Ramos (cell line): Measurements from ENCODE around the gene MAGI2.

Experiments
- in situ Hi-C: fragments of 300-500 bp; cut with MboI; formaldehyde crosslinking; loops from one replicate; pipeline ENCODE4 v1.14.3; 2022; ENCODE audit warnings: low sequenced_read_pairs; ENCODE audit not compliant: unreplicated experiment

MAGI2 gene

DNA sequence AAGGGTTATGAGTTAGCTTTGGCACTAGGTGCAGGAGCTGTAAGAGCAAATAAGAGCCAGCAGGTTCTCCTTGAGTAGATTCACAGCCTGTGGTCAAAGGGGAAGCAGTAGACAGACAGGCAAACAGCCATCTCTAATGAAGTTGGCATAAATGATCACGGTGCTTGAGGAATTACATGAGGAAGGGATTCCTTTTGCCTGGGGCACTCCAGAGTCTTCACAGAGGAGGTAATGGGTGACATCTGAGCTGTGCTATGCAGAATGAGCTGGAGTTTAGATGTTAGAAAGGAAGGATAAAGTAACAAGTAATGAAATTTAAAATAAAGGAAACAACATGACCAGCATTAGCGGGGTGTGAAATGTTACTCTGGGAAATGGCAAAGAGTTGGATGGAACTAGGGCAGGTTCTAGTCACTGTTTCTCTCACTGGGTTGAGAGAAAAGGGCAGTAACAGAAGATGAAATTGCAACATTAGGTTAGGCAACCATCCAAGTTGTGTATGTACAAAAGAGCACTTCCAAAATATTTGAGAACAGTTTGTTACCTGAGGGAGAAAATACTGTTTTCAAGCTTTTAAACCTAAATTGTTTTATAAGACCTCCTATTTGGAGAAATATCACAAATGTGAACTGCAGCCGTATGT, 1041.1 kb downstream of the MAGI2 start:
- in situ Hi-C loops = no loop called here

DNA sequence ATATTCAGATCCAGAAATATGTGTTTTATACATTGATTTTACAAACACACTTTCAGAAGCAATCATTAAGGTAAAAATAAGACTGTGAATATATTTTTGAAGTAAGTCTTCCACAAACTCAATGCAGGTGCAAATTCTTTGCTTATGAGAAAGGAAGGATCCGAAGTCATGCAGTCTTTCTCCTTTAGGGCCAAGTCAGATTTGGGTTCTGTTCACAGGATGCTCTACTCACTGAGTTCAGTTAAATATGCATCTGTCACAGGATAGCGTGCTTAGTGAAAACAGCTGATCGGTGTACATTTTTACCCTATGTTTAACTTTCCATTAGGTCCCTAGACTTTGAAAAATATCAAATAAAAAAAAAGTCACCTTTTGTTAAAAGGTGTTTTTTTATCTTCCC, 1046.4 kb downstream of the MAGI2 start:
- in situ Hi-C loops = no loop called here

DNA sequence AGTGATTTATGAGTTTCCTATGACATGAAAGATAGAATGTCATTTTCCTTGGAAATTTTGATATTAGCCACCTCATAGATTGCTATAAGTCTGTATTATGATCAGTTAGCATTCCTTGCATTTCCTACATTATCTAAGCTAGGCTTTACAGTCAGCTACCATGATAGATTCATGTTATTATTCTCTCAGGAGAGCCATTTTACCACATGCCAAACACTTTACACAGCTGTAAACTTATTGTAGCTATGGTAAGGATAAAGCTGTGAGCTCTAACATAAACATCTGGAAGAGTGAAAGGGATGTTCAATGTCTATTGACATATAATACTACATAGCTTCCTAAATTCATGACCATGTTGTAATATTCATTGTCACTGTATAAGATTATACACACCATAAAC, 1046.9 kb downstream of the MAGI2 start:
- in situ Hi-C loops = no loop called here

DNA sequence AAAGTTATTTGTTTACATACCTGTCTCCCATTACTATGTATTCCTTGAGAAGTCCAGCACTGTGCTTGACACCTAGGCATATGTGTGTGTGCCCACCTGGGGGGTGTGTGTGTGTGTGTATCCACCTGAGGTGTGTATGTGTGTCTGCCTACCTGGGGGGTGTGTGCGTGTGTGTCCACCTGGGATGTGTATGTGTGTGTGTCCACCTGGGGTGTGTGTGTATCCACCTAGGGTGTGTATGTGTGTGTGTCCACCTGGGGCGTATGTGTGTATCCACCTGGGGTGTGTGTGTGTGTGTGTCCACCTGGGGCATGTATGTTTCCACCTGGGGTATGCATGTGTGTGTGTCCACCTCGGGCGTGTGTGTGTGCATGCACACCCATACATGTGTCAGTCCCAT, 1051.4 kb downstream of the MAGI2 start:
- in situ Hi-C loops = no loop called here

DNA sequence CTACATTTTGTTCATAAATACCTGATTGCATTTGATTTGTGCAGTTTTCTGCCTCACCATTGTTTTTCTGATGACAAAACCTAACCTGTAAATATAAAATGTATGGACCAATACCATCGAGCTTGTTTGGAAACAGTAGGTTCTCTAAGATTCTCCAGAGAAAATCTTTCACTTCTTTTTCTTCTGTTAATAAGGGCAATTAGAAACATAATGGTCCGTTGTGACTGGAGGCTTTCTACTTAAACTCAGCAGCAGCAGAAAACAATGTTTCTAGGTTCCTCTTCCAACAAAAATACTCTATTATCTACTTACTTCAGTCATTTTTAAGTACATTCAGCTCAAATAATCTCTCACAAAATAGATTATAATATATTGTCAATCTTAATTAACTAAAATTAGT, 1053.4 kb downstream of the MAGI2 start:
- in situ Hi-C loops = no loop called here

DNA sequence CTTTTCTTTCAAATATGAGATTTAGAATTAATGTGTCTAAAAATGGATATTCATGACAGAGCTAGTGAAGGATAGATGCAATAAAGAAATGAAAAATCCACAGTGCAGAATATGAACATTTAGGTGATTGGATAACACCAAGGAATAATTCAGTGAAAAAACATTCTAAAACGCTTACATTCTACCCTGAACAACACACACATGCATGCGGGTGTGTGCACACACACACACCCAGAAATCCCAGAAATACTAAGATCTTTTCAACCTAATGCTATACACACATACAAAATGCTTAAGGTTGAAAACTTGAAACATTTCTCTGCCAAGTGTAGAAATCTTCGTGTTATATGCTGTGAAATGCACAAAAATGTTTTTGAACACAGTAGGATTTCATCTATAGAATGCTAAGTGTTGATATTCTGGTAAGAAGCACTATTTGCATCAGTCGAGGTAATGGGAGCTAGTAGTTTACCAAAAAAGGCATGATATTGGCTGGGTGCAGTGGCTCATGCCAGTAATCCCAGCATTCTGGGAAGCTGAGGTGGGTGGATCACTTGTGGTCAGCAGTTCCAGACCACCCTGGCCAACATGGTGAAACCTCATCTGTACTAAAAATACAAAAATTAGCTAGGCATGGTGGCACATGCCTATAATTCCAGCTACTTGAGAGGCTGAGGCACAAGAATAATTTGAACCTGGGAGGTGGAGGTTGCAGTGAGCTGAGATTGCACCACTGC, 1054.3 kb downstream of the MAGI2 start:
- in situ Hi-C loops = no loop called here

DNA sequence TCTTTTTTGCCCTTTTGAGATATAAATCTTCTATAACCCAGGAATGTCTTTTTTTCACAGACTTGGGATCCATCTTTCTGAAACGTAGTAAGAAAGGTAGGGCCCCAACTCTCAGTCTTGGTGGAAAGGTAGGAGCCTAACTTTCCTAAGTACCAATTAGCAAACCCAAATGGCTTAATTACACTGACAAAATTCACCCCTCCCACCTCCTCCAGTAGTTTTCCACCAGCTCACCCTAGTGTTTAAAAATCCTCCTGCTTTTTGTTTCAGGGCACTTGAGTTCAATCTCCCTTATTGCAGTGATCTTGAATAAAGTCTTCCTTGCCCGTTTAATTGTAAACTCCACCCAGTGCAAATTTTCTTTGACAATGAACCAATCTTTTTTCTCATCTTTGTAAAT, 1054.9 kb downstream of the MAGI2 start:
- in situ Hi-C loops = no loop called here

DNA sequence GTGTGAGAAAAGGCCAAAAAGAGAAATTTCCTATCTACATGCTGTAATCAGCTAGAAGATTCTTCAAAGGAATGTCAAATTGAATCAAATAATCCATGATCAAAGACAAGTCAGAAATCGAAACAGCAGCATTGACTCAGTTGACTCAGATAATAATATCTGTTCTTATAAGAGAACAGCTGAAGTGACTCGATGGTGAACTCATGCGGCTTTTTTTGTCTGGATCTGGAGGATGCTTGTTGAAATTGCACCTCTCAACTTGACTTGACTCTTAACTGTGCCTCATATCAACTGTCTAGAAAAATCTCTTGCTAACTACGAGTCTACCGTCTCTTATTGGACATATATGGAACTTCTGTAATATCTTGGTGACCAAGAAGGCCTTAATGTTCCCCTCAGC, 1055.4 kb downstream of the MAGI2 start:
- in situ Hi-C loops = no loop called here

DNA sequence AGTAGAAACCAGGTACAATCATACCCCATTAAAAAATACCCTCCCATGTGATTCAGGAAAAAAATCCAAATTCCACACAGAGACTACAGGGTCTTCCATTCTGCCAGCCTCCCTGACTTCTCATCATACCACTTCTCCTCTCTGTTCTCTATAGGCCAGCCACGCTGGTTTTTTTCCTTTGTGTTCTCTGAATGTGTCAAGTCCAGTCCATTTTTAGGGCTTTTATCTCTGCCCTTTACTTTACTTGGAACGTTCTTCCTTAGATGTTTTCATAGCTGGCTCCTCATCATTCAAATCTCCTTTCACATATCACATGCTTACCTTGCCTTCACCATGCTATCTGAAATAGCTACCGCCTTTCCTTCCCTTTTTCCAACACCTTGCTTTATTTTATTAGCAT, 1057.3 kb downstream of the MAGI2 start:
- in situ Hi-C loops = no loop called here

DNA sequence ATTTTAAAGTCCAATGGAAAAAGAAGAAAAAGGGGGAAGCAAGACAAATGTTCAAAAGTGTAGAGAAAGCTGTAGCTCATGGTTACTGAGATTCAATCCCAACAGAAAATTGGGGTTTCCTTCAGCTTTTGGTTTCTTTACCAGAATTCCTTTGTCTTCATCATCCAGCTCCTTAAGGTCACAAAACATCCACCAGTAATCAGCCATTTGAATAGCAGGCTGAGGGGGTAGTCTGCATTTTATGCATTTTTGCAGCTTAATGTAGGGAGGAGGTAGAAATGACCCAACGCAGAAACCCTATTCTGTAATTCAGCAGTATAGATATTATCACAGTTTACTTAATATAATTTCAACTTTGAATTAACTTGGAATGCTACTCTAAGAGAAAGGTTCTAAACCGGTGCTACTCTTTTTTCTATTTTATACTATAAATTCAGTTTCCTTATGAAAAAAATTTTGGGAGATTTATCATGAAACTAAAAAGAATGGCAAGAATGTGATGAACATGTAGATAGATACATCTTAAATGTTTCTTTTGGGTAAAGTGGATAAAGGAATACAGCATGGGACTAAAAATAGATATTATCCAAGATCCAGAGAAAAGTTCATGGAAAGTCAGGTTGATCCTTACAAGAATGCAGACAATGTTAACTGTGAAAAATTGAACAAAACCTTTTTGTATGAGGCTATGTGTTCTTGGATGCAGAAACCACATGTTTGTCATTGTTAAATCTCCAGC, 1058.0 kb downstream of the MAGI2 start:
- in situ Hi-C loops = no loop called here

DNA sequence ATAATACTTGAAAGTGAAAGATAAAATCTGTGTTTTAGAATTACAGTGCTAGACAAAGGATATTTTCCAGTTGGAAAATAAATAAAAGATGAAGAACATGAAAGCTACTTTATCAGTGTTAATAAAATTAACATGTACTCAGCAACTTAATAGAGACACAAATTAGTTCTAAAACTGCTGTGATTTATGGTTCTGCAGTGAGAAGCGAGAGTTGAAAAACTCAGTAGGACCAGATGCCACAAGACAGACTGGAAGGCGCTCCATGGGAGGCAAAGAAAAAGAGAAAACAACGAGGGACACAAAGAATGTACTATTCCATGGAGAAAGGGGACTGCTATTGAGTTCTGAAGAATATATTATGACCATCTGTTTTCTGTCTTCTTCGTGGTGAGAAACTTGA, 1064.4 kb downstream of the MAGI2 start:
- in situ Hi-C loops = no loop called here

DNA sequence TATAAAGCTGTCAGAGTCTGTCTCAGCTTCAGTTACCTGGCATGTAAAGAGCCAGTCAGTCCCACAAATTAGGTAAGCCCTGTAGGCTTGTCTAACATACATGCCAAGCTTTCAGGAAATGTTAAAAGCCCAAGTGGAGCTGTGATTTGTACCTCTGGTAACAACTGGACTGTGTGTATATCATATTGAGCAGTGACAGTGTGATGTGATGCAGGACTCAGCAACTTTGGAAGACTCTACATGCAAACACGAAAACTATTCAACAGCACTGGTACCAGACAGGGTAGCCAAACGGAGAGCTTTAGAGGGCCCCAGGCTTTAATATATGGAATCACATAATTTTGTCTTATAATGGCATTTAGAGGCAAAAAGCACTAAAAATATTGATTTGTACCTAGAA, 1066.9 kb downstream of the MAGI2 start:
- in situ Hi-C loops = no loop called here

DNA sequence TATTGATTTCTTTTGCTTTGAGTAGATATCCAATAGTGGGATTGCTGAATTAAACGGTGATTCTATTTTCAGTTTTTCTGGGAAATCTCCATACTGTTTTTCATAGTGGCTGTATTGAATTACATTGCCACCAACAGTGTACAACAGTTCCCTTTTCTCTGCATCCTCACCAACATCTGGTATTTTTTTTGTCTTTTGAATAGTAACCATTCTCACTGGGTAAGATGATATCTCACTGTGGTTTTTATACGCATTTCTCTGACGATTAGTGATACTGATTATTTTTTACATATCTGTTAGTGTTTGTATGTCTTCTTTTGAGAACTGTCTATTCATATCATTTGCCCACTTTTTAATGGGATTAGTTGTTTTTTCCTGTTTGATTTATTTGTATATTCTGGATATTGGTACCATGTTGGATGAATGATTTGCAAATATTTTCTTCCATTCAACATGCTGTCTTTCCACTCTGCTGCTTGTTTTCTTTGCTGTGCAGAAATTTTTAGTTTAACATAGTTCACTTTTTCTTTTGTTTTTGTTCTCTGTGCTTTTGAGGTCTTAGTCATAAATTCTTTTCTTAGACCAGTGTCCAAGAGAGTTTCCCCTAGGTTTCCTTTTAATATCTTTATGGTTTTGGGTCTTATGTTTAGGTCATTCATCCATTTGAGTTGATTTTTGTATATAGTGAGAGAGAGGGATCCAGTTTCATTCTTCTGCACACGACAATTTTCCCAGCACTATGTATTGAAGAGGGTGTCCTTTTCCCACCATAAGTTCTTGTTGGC, 1070.2 kb downstream of the MAGI2 start:
- in situ Hi-C loops = no loop called here

DNA sequence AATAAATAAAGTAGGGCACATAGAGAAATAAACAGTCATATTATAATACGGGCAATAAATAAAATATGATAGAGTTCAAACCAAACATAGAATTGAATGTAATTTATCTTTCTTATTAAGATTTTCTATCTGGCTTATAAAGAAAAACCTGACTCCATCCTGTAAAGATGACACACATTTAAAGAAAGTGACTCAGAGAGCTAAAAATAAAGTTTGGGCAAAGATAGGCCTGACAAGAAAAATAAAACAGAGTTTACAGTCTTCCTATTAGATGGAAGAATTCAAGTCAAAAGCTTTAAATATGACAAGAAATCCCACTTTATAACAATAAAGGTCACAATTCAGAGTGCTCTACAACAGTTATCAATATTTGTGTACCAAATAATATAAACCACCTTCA, 1074.3 kb downstream of the MAGI2 start:
- in situ Hi-C loops = no loop called here

DNA sequence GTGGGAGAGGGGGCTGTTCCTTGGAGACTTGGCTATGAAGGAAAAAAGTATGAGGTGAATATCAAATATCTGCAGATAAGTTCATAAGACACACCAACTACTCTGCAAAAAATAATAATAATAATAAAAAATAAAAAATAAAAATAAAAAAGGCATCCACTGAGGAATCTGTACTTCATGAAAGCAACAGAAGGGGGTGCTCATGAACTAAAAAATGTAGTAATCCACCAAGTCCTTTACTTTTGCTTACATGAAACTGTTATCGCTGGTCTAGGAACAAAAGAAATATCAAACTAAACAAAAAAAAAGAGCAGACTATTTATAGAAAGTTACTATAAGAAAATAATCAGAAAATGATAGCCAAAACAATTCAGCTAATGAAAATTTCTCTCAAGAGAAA, 1075.9 kb downstream of the MAGI2 start:
- in situ Hi-C loops = no loop called here

DNA sequence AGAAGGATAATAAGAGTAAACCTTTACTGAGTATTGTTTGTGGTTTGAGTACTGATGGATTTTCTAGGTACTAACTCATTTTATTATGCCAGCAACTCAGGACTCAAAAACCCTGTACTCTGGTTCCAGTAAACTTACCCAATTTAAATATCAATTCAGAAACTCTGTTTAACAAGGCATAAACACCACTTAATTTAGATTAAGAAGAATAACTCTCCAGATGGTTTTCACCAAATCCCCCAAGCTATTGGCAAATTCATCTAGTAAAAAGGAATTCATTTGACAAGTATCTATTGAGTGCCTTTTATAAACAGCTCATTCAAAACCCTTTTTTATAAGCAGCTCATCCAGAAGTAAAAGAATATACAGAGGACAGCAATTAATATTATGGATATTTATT, 1082.5 kb downstream of the MAGI2 start:
- in situ Hi-C loops = no loop called here

DNA sequence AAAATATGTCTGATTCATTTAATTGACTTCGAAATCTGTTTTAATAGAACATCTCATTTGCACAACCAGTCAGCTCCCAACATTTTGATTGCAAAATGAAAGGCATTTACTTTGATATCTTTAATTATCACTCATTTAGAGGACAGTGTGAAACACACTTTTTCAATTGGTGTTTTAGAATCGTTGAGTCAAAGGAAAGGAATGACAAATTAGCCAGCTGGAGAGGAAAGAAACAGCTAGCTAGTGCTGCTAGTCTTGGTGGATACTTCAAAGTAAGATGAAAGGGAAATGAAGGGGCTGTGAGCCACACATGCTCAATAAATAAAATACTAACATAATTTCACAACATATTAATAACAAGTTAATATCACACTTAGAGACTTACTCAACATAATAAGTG, 1084.7 kb downstream of the MAGI2 start:
- in situ Hi-C loops = no loop called here

DNA sequence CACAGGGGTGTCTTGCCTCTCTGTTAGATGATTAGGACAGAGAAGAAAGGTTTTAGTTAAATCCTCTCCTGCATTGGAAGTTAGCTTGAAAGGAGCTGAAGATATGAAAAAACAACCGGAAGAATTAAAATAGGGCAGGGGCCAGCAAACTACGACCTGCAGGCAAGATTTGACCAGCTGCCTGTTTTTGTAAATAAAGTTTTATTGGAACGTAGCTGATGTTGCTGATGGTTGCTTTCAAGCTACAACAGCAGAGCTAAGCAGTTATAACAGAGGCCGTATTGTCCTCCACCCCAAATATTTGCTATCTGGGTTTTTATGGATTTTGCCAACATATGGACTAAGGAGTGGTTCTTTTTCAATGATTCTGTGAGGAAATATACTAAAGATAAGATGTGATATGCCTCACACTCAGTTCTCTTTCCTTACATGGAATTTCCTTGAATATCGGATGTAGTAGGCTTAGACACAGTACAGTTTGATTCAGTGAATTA, 1086.1 kb downstream of the MAGI2 start:
- in situ Hi-C loops = no loop called here

DNA sequence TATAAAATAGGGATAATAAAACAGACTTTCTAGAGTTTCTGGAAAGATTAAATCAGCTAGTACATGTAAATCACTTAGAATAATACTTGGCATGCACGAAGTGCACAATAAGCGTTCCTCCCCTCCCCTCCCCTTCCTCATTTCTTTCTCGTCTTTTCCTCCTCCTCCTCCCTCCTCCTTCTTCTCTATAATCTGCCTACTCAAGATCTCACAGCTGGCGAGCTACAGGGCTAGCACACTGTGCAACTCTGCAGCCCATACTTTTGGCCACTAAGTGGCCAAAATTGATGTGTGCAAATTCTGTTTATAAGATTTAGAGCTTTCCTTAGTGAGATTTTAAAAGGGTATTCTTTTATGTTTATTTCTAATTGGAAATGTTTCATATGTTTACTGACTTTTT, 1089.6 kb downstream of the MAGI2 start:
- in situ Hi-C loops = no loop called here

DNA sequence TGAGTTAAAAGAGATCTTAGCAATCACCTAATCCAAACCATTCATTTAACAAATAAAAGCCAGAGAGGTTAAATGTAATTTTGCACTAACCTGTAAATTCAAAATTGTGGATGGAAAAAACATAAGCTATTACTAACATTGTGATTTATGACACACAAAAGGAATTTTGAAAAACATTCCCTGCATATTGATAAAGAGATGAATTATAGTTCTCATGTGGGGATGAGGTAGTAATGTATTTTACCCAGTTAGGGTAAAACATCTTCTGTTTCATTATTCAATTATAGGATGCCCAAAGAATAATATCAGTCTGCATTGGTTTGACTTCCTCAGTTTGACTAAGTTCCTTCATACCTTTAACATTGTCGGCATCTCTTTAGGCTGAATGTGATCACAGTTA, 1093.6 kb downstream of the MAGI2 start:
- in situ Hi-C loops = no loop called here

DNA sequence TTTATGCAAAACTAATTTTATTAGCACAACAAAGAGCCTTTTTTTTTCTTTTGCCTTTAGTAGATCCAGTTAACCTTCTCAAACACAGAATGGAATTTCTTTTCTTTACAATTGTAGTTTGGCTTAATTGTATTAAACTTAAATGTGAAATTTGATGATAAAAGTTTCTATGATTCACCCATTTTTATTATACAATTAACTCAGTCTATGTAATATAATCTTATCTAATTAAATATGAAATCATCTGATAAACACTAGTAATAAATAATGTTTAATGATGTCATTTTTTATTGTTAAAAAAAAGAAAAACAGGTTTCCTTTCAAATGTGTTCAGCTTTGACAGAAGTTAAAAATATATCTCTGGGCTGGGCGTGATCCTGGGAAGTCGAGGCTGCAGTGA, 1095.8 kb downstream of the MAGI2 start:
- in situ Hi-C loops = no loop called here
